Measurements from ENCODE around the gene IL1RAP.

DNA sequence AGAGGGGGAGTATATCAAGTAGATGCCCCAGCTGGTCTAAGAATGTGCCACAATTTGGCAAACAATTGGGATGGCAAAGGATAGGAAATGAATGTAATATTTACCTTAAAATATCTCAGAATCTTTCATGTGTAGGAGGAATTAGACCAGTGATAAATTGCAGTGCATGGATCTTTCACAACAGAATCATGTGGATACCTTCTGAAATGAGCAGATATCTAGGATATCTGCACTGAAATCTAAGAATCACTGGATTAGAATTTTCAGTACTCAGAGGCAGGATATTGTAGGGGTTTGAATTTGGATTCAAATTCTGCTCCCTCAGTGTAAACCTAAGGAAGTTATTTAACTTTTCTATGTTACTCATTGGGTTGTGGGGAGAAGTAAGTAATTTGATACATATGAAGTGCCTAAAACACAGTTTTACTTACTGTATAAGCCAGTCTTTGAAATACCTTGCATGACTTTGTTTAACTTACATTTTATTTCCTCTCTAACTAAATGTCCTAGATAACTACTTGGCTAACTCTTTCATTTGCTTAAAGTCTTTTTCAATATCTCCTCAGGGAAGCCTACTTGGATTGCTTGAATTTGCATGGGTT, 8.8 kb downstream of the IL1RAP start:
- TF ChIP-seq POLR2AphosphoS5 (IDR thresholded peaks at IDR 0.05) (no peak), EP300 (IDR thresholded peaks at IDR 0.05; ENCODE audit: low read depth) (no peak)
